Liver (tissue), 9 donors: ENCODE results near the gene PRKAR1B. TPM values are rescaled to one million over a fixed set of nuclear protein-coding genes. Genes with fewer than 3 reads are reported as not detected.

Experiments used
- DNase-seq: peaks from one replicate; pipeline ENCODE4 v3.0.0-alpha.2; 2017; ENCODE audit warnings: low spot score
- H3K27ac ChIP-seq, 2 donors: one replicate each; pipeline ENCODE4 v1.7.0; 2013; ENCODE audit warnings: inconsistent platforms in 2 of 2, low read length in 2 of 2, control low read depth in 1 of 2, low read depth in 1 of 2, mild to moderate bottlenecking in 1 of 2
- H3K27me3 ChIP-seq, 4 donors: one replicate each; pipeline versions ENCODE4 v1.6.1 to v1.7.0; 2013; ENCODE audit warnings: low read length in 3 of 4, inconsistent platforms in 1 of 4, mild to moderate bottlenecking in 1 of 4, moderate library complexity in 1 of 4; ENCODE audit not compliant: control insufficient read depth in 4 of 4, insufficient read depth in 4 of 4
- H3K36me3 ChIP-seq, 4 donors: one replicate each; pipeline versions ENCODE4 v1.6.1 to v1.7.0; 2013; ENCODE audit warnings: low read length in 3 of 4, mild to moderate bottlenecking in 3 of 4, low read depth in 1 of 4, moderate library complexity in 1 of 4; ENCODE audit not compliant: control insufficient read depth in 4 of 4, insufficient read depth in 3 of 4
- H3K4me1 ChIP-seq, 4 donors: one replicate each; pipeline versions ENCODE4 v1.6.1 to v1.7.0; 2013; ENCODE audit warnings: low read length in 3 of 4, mild to moderate bottlenecking in 3 of 4, moderate library complexity in 1 of 4; ENCODE audit not compliant: control insufficient read depth in 4 of 4, insufficient read depth in 4 of 4
- H3K4me3 ChIP-seq, 3 donors: one replicate each; pipeline versions ENCODE4 v1.6.1 to v1.7.0; 2013; ENCODE audit warnings: low read length in 3 of 3, control low read depth in 1 of 3, low read depth in 1 of 3, mild to moderate bottlenecking in 1 of 3
- H3K9ac ChIP-seq, 2 donors: one replicate each; pipeline ENCODE4 v1.7.0; 2013; ENCODE audit warnings: low read length in 2 of 2, mild to moderate bottlenecking in 2 of 2, moderate library complexity in 2 of 2, control low read depth in 1 of 2, low read depth in 1 of 2
- H3K9me3 ChIP-seq, 4 donors: one replicate each; pipeline versions ENCODE4 v1.6.1 to v1.7.0; 2013; ENCODE audit warnings: low read length in 3 of 4; ENCODE audit not compliant: control insufficient read depth in 4 of 4
- ATF3 ChIP-seq: IDR thresholded peaks from 2 replicates; pipeline ENCODE4 v1.6.1; 2016; ENCODE audit warnings: antibody characterized with exemption
- CTCF ChIP-seq: fragments of 150-350 bp; IDR thresholded peaks from 2 replicates; pipeline ENCODE4 v1.5.1; 2017; ENCODE audit warnings: improper control_type of control experiment, low read depth, low read length; ENCODE audit not compliant: missing input control
- EGR1 ChIP-seq, 2 donors: IDR thresholded peaks; 2 replicates each; pipeline ENCODE4 v1.6.1; 2016 to 2018; ENCODE audit warnings: antibody characterized with exemption in 2 of 2, low read depth in 2 of 2
- FOXA1 ChIP-seq: IDR thresholded peaks from 2 replicates; pipeline ENCODE4 v1.6.1; 2016; ENCODE audit warnings: antibody characterized with exemption
- FOXA2 ChIP-seq: IDR thresholded peaks from 2 replicates; pipeline ENCODE4 v1.6.1; 2016; ENCODE audit warnings: antibody characterized with exemption
- GABPA ChIP-seq, 2 donors: IDR thresholded peaks in 1 of 2; conservative IDR thresholded peaks in 1 of 2; 2 replicates each; pipeline ENCODE4 v1.6.1; 2016; ENCODE audit warnings: antibody characterized with exemption in 2 of 2, mild to moderate bottlenecking in 1 of 2, moderate library complexity in 1 of 2
- HNF4A ChIP-seq, 2 donors: conservative IDR thresholded peaks; 2 replicates each; pipeline ENCODE4 v1.6.1; 2016; ENCODE audit warnings: antibody characterized with exemption in 2 of 2, mild to moderate bottlenecking in 2 of 2
- HNF4G ChIP-seq: IDR thresholded peaks from 2 replicates; pipeline ENCODE4 v1.6.1; 2016; ENCODE audit warnings: antibody characterized with exemption
- JUND ChIP-seq, 2 donors: IDR thresholded peaks; 2 replicates each; pipeline ENCODE4 v1.6.1; 2016; ENCODE audit warnings: antibody characterized with exemption in 2 of 2
- MAX ChIP-seq: IDR thresholded peaks from 2 replicates; pipeline ENCODE4 v1.6.1; 2016; ENCODE audit warnings: antibody characterized with exemption
- NR2F2 ChIP-seq: IDR thresholded peaks from 2 replicates; pipeline ENCODE4 v1.6.1; 2016; ENCODE audit warnings: antibody characterized with exemption
- RAD21 ChIP-seq, 2 donors: IDR thresholded peaks; 2 replicates each; pipeline ENCODE4 v1.6.1; 2016; ENCODE audit warnings: antibody characterized with exemption in 2 of 2, mild to moderate bottlenecking in 2 of 2
- REST ChIP-seq: IDR thresholded peaks from 2 replicates; pipeline ENCODE4 v1.6.1; 2016; ENCODE audit warnings: antibody characterized with exemption, mild to moderate bottlenecking
- RXRA ChIP-seq, 2 donors: IDR thresholded peaks; 2 replicates each; pipeline ENCODE4 v1.6.1; 2017 to 2018; ENCODE audit warnings: antibody characterized with exemption in 2 of 2, mild to moderate bottlenecking in 1 of 2
- SP1 ChIP-seq: IDR thresholded peaks from 2 replicates; pipeline ENCODE4 v1.6.1; 2018; ENCODE audit warnings: antibody characterized with exemption, mild to moderate bottlenecking
- TAF1 ChIP-seq: conservative IDR thresholded peaks from 2 replicates; pipeline ENCODE4 v1.6.1; 2016; ENCODE audit warnings: antibody characterized with exemption, mild to moderate bottlenecking
- YY1 ChIP-seq: IDR thresholded peaks from 2 replicates; pipeline ENCODE4 v1.6.1; 2016; ENCODE audit warnings: antibody characterized with exemption, mild to moderate bottlenecking
- ZBTB33 ChIP-seq: IDR thresholded peaks from 2 replicates; pipeline ENCODE4 v1.6.1; 2016; ENCODE audit warnings: antibody characterized with exemption
- WGBS: extraction: QIAGEN DNeasy Blood & Tissue Kit; methylation state at CpG from one replicate; pipeline ENCODE4 v1.1.7; 2013; 5-methylcytosine and 5-hydroxymethylcytosine counted together
- polyA plus RNA-seq, 2 donors: library from polyadenylated mRNA; stranded (reverse) in 1 of 2; unstranded in 1 of 2; fragments of 200-250 nt in 1 of 2; fragments of >200 nt in 1 of 2; fragmentation: Nextera tagmentation in 1 of 2; extraction: Ambion mirVana in 1 of 2; gene quantifications; one replicate each; pipeline versions ENCODE4 v1.2.1 to v1.2.3, GENCODE V29; 2013 to 2015
- total RNA-seq, 2 donors: library from RNA; depleted of rRNA; stranded (reverse); fragments of >200 nt; gene quantifications; one replicate each; pipeline ENCODE4 v1.2.3, GENCODE V29; 2014
- donor health status: healthy.
- donor health status: healthy.
- donor health status: healthy.
- donor health status: healthy.
- donor health status: healthy.

Gene PRKAR1B
- total and polyA plus RNA-seq, 4 donors = 11.1 to 14.4 (median 12.4) TPM

- TF ChIP-seq SP1 (no peak), JUND (IDR thresholded peaks at IDR 0.05) (no peak)
Observed at GRCh38 chr7:507623-508300, 219.3 kb downstream of the PRKAR1B start (continued).

GRCh38 chr7:506921-507622 lies 220.0 kb downstream of the PRKAR1B start:
- TF ChIP-seq FOXA2 = no peak
- Histone ChIP-seq H3K27ac (no peak overlapping the region), H3K9ac (no peak overlapping the region), H3K9me3 (no peaks in the 10 kb centered on the region), H3K27me3 (no peaks in the 10 kb centered on the region), H3K36me3 (peaks cover 0 to 1% (median 0%) of the 10 kb centered on the region in 4 donors), H3K4me3 (no peak overlapping the region), H3K4me1 (peaks cover 3 to 31% (median 14%) of the 10 kb centered on the region in 4 donors)
- no peak for DNase-seq
- 95% methylated on average over 15 of the region's 15 CpGs for WGBS

- no peaks in the 10 kb centered on the region for H3K9me3 ChIP-seq
- no peak overlapping the region for H3K27ac ChIP-seq
- peaks cover 0 to 1% (median 0%) of the 10 kb centered on the region in 4 donors for H3K36me3 ChIP-seq
- DNase-seq = no peak
- H3K27me3 ChIP-seq = no peaks in the 10 kb centered on the region
- TF ChIP-seq MAX = no peak
- no peak for TF ChIP-seq REST
- no peak for TF ChIP-seq ATF3
- TF ChIP-seq FOXA2 = no peak
- TF ChIP-seq SP1 = no peak
- TF ChIP-seq TAF1 = no peak
- TF ChIP-seq JUND (IDR thresholded peaks at IDR 0.05) = no peak
- TF ChIP-seq HNF4A (conservative IDR thresholded peaks at IDR 0.05) = no peak
- TF ChIP-seq NR2F2 = no peak
- TF ChIP-seq RAD21 (IDR thresholded peaks at IDR 0.05) = no peak
- TF ChIP-seq ZBTB33 = no peak
- no peak for TF ChIP-seq FOXA1
- no peak for TF ChIP-seq HNF4G
- no peak for TF ChIP-seq EGR1 (IDR thresholded peaks at IDR 0.05; ENCODE audit: low read depth in 2 of 2)
- TF ChIP-seq CTCF = no peak
- TF ChIP-seq RXRA (IDR thresholded peaks at IDR 0.05) = no peak
- TF ChIP-seq GABPA (IDR thresholded peaks at IDR 0.05 in 1 of 2, conservative IDR thresholded peaks at IDR 0.05 in 1 of 2) = no peak
- TF ChIP-seq YY1 = no peak
- no peak overlapping the region for H3K9ac ChIP-seq
- WGBS = 92% methylated on average over 11 of the region's 11 CpGs
- no peak overlapping the region for H3K4me3 ChIP-seq
- peaks cover 3 to 31% (median 14%) of the 10 kb centered on the region in 4 donors for H3K4me1 ChIP-seq
Observed at GRCh38 chr7:506391-506831, 220.7 kb downstream of the PRKAR1B start.
